ENCODE measurements around the gene ARID5B. TPM values are rescaled to one million over a fixed set of nuclear protein-coding genes. Genes with fewer than 3 reads are reported as not detected.

The ARID5B gene
- total and polyA plus RNA-seq, 7 donors: 8.5 to 166 (median 75.9) TPM

DNA sequence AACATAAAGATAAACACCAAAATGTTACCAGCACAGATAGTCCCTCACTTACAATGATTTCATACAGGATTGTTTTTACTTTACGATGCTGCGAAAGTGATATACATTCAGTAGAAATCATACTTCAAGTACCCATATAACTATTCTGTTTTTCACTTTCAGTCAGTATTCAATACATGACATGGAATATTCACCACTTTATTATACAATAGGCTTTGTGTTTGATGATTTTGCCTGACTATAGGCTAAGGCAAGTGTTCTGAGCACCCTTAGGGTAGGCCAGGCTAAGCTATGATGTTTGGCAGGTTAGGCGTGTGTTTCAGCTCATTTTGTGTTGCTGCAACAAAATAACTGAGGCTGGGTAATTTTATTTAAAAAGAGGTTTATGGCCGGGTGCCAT lies 212.2 kb downstream of the ARID5B start:
- DNase-seq: no peak
- H3K4me1 ChIP-seq: no peaks in the 10 kb centered on the region
- no peaks in the 10 kb centered on the region for H3K36me3 ChIP-seq (ENCODE audit: insufficient read depth in 1 of 2, low read depth in 1 of 2)
- 80 to 91% (median 88%) methylated on average over 4 of the region's 4 CpGs for WGBS, 3 donors
- no peak overlapping the region for H3K27ac ChIP-seq
- H3K4me3 ChIP-seq: no peak overlapping the region
- TF ChIP-seq, protein P1, sequence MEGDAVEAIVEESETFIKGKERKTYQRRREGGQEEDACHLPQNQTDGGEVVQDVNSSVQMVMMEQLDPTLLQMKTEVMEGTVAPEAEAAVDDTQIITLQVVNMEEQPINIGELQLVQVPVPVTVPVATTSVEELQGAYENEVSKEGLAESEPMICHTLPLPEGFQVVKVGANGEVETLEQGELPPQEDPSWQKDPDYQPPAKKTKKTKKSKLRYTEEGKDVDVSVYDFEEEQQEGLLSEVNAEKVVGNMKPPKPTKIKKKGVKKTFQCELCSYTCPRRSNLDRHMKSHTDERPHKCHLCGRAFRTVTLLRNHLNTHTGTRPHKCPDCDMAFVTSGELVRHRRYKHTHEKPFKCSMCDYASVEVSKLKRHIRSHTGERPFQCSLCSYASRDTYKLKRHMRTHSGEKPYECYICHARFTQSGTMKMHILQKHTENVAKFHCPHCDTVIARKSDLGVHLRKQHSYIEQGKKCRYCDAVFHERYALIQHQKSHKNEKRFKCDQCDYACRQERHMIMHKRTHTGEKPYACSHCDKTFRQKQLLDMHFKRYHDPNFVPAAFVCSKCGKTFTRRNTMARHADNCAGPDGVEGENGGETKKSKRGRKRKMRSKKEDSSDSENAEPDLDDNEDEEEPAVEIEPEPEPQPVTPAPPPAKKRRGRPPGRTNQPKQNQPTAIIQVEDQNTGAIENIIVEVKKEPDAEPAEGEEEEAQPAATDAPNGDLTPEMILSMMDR (IDR thresholded peaks at IDR 0.05): no peak
- no peaks in the 10 kb centered on the region for H3K27me3 ChIP-seq (ENCODE audit: insufficient read depth in 3 of 3, low read length in 2 of 3)
- intact Hi-C loops (cut with DNase I): no loop called here
- H3K9me3 ChIP-seq: no peaks in the 10 kb centered on the region
- no peak for ATAC-seq

DNA sequence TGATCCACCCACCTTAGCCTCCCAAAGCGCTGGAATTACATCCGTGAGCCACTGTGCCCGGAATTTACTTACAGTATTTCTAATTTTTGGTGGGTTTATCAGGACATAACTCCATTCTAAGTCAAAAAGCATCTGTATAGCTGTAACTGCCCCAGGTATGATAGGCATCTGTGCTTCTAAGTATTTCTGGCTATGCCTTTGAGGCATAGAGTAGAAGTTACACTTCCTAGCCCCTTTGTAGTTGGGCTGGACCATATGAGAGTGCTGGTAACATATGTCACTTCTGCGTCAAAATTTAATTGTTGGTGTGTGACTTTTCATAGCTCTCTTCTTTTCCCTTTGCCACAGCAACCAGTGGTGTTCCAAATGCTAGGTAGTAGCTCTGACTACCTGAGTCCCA lies 213.8 kb downstream of the ARID5B start:
- TF ChIP-seq, protein P1 (IDR thresholded peaks at IDR 0.05): no peak
- WGBS, 3 donors: 94 to 96% (median 96%) methylated on average over 4 of the region's 4 CpGs
- ATAC-seq: no peak

DNA sequence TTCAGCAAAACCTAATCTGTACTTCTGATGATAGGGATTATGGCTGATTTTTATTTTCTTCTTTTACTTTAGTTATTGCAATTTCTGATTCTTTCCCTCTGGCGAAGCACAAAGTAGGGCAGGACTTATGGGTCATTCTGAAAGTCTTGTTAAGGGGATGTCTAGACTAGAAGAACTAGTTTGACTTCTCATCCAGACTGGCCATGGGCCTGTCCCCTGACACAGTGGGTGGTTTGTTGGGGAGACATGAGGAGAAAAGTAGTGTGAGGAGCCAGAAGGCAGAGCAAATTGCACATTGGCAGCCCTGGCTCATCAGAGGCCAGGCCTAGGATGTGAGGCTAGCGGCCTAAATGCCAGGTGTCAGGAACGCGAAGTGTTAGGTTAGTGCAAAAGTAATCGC lies 214.3 kb downstream of the ARID5B start:
- intact Hi-C loops (cut with DNase I): no loop called here
- no peak for DNase-seq
- Histone ChIP-seq H3K27me3 (ENCODE audit: insufficient read depth in 3 of 3, low read length in 2 of 3) (no peaks in the 10 kb centered on the region), H3K4me1 (no peaks in the 10 kb centered on the region), H3K4me3 (no peak overlapping the region), H3K36me3 (ENCODE audit: insufficient read depth in 1 of 2, low read depth in 1 of 2) (no peaks in the 10 kb centered on the region), H3K27ac (no peak overlapping the region), H3K9me3 (no peaks in the 10 kb centered on the region)
- ATAC-seq: no peak
- TF ChIP-seq, protein P1 (IDR thresholded peaks at IDR 0.05): no peak
- 89 to 98% (median 95%) methylated on average over 5 of the region's 5 CpGs for WGBS, 3 donors

More for the DNA sequence above, 213.8 kb downstream of the ARID5B start:
- no peaks in the 10 kb centered on the region for H3K36me3 ChIP-seq (ENCODE audit: insufficient read depth in 1 of 2, low read depth in 1 of 2)
- no peak for DNase-seq
- no peaks in the 10 kb centered on the region for H3K4me1 ChIP-seq
- no peak overlapping the region for H3K4me3 ChIP-seq
- no peak overlapping the region for H3K27ac ChIP-seq
- H3K27me3 ChIP-seq (ENCODE audit: insufficient read depth in 3 of 3, low read length in 2 of 3): no peaks in the 10 kb centered on the region
- intact Hi-C loops (cut with DNase I): no loop called here
- no peaks in the 10 kb centered on the region for H3K9me3 ChIP-seq

DNA sequence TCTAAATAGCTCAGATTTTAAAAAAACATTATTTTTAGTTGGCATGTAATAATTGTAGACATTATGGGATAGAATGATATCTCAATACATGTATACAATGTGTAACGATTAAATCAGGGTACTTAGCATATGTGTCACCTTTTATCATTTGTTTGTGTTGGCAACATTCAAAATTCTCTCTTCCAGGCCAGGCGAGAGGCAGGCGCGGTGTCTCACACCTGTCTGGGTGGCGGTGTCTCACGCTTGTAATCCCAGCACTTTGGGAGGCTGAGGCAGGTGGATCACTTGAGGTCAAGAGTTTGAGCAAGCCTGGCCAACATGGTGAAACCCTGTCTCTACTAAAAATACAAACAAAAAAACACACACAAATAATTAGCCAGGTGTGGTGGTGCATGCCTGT lies 215.4 kb downstream of the ARID5B start:
- 86 to 94% (median 88%) methylated on average over 6 of the region's 6 CpGs for WGBS, 3 donors

DNA sequence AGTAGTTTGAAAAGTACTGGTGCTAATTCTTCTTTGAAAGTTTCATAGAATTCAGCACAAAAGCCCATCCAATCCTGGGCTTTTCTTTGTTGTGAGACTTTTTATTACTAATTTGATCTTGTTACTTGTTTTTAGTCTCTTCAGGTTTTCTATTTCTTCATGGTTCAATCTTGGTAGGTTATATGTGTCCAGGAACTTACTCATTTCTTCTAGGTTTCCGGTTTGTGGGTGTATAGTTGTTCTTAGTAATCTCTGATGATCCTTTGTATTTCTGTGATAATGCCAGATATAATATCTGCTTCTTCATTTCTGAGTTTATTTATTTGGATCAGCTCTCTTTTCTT lies 219.7 kb downstream of the ARID5B start:
- intact Hi-C loops (cut with DNase I): loop anchor here in 1 of 2 donors (10.0 kb wide), 1 partner anchor 74 kb away; no protein-coding TSS in a partner anchor
- DNase-seq: no peak
- Histone ChIP-seq H3K9me3 (no peaks in the 10 kb centered on the region), H3K27ac (no peak overlapping the region), H3K4me1 (no peaks in the 10 kb centered on the region), H3K27me3 (ENCODE audit: insufficient read depth in 3 of 3, low read length in 2 of 3) (no peaks in the 10 kb centered on the region), H3K36me3 (ENCODE audit: insufficient read depth in 1 of 2, low read depth in 1 of 2) (no peaks in the 10 kb centered on the region), H3K4me3 (no peak overlapping the region)
- no peak for ATAC-seq
- WGBS, 3 donors: 80 to 97% (median 92%) methylated on average over 1 of the region's 1 CpG
- TF ChIP-seq, protein P1 (IDR thresholded peaks at IDR 0.05): no peak

More for the DNA sequence above, 215.4 kb downstream of the ARID5B start:
- Histone ChIP-seq H3K4me1 (no peaks in the 10 kb centered on the region), H3K27me3 (ENCODE audit: insufficient read depth in 3 of 3, low read length in 2 of 3) (no peaks in the 10 kb centered on the region), H3K27ac (no peak overlapping the region), H3K9me3 (no peaks in the 10 kb centered on the region), H3K4me3 (no peak overlapping the region), H3K36me3 (ENCODE audit: insufficient read depth in 1 of 2, low read depth in 1 of 2) (no peaks in the 10 kb centered on the region)
- intact Hi-C loops (cut with DNase I): no loop called here
- ATAC-seq (no peak), DNase-seq (no peak)
- TF ChIP-seq, protein P1 (IDR thresholded peaks at IDR 0.05): no peak

All from psoas muscle (tissue), 8 donors.